ENCODE results near the gene RBM44. TPM values are rescaled to one million over a fixed set of nuclear protein-coding genes. Genes with fewer than 3 reads are reported as not detected.
"Not testable (repeated sequence)": the region's sequence is repeated elsewhere in the genome, so short reads cannot be mapped to it uniquely, and the experiment has no call there.

Gene RBM44, protein sequence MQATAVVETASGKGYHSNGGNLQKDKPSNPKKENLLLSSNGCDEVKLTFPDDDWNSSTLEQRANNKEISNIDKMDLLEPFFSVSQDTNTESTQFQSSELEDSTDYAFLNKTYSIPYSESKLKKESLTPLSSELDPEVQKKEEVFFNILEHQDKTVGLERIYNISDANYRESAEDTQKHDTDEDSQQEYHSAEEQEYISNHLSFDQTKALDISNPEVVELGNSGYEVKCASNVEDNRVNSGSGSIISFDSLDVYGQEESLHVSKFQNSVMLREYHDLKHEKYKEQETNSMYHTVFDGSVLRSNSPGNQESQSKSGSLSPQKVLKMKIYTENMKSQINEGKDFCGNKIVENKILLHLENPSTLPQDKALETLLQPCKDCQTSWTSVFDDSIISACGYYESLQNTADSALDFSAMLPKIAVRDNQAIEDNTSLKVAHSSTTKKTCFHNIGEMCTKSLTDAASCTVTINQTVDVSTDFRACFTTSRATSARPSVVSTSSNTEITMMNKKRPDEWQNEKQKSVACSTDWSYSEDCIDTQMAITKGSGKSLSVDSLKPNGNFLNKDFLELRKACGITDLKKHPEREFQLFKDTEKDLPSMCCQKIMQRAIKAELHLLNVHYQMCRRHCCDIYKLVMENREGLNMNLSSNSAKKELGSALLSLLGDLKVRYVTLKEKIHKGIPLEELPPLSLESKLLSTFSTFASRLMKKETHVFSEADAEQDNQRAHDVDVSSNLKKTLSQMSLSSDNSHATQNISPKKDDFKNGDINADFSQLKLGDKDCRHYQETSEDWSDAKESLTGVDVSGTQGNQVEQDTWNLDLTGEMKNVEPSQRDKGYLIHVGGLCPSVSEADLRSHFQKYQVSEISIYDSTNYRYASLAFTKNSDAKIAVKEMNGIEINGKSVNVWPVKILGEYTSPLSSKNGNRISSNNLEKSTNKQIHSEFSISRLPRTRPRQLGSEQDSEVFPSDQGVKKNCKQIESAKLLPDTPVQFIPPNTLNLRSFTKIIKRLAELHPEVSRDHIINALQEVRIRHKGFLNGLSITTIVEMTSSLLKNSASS
- total RNA-seq = 0.63 and 1.1 TPM in 2 replicates

DNA sequence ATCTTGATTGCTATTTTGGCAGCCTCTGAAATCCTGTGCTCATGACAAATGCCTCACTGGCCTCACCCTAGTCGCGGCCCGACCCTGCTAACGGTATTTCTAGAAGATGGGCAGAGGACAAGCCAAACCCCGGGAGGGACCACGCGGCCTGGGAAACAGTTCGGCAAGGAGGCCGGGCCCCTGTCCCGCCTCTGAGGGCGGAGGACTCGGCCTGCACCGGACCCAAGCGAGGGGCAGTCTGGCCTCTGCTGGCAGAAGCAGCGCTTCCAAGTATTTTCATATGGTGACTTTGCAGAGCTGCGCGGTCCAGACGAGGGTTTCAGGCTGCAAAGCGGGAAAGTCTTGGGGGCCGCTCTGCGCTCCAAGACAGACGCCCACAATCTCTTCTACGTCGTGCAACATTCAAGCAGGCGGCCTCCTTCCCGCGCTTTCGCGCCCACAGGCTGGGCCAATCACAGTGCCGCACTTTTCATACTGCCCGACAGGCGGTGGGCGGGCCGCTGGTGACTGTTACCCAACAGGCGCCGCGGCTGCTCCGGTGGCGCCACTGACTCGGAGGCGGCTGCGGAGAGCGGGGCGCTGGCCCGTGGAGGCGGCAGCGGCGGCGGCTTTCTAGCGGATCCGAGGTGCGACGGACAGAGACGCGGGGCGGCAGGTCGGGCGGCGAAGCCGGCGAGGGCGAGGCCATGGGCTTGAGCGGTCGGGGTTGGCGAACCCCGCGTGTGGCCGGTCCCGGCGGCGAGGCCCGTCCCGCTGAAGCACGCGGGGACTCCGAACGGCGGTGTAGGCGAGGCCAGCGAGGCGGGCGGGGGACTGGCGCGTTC is at the start of gene RBM44:
Gene RBM44, plus strand, starts transcription at position 544 of the 824 bp plus-strand sequence. CDS start 14,831 bp downstream, outside the sequence.
- intact Hi-C loops (cut with micrococcal nuclease) = no loop called here

DNA sequence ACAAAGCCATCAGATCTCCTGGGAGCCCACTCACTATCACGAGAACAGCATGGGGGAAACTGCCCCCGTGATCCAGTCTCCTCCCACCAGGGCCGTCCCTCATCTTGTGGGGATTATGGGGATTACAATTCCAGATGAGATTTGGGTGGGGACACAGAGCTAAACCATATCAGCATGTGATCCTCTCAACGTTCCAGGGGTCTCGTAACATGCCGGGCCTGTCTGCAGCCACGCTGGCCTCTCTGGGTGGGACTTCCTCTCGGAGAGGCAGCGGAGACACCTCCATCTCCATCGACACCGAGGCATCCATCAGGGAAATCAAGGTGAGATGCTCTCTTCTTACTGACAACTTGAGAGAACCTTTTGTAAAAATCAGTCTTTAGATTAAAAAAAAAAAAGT is 49.6 kb upstream of the RBM44 start:
- intact Hi-C loops (cut with micrococcal nuclease) = loop anchor here (10.0 kb wide), 1 partner anchor 594 kb away; no protein-coding TSS in a partner anchor

DNA sequence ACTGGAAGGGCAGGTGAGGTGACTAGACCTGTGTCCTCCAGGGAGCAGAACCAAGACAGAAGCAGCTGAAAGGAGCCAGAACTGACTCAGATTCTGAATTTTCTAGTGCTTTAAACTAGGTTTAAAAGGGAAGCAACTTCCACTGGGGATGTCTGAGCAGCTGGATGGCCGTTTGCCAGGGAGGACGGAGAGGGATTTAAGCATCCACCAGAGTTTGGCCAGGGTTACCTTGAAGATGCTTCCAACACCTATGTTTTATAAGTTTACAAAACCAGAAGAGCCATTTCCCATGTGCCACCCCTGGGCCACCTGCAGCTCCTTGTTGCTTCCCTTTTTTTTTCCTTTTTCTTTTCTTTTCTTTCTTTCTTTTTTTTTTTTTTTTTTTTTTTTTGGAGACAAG is 48.6 kb upstream of the RBM44 start:
- intact Hi-C loops (cut with micrococcal nuclease) = loop anchor here (10.0 kb wide), 1 partner anchor 595 kb away; no protein-coding TSS in a partner anchor

DNA sequence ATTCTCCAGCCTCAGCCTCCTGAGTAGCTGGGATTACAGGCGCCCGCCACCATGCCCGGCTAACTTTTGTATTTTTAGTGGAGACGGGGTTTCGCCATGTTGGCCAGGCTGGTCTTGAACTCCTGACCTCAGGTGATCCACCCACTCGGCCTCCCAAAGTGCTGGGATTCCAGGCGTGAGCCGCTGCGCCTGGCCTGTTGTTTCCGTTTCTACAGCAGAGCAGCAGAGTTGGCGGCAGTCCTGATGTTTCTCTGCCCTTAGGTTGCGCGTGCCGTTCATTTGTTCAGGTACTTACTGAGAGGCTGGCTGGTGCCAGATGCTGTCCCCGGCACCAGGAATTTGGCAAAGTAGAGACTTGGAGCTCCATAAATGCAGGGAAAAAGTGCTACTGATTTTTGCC is 48.1 kb upstream of the RBM44 start:
- intact Hi-C loops (cut with micrococcal nuclease) = not testable (repeated sequence)

DNA sequence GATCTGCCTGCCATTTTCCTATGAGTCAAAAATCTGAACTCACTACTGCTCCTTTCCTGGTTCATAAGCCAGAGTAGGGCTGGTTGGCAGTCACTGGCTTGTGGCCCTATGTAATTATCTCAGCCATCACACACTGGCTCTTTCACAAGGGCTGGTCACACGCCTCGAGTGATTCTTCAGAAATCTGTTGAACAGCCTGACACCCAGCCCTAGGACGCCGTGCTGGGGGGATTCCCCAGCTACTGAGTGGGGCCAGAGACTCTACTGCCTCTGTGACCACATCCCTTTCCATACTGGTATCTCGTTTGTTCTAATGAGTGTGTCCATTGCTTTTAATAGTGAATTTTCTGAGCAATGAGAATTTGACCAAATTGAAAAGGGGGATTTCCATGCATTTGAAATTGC is 45.8 kb upstream of the RBM44 start:
- intact Hi-C loops (cut with micrococcal nuclease) = no loop called here

DNA sequence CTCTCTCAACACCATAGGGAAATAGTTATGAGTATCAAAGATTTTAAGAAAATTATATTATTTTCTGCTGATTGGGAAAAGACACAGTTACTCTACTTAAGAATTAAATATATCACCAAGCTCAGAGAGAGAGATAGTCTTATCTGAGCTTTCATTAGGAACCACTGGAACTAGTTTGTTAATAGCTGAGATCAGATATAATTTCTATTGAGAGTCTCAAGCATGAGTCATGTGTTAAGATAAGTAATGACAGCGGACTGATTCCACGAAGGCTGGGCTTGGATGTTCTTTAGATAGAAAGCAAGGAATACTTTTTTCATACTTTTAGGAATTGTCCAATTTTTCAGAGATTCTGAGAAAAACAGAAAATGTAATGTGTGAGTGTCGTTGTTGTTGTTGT is 44.4 kb upstream of the RBM44 start:
- intact Hi-C loops (cut with micrococcal nuclease) = no loop called here

DNA sequence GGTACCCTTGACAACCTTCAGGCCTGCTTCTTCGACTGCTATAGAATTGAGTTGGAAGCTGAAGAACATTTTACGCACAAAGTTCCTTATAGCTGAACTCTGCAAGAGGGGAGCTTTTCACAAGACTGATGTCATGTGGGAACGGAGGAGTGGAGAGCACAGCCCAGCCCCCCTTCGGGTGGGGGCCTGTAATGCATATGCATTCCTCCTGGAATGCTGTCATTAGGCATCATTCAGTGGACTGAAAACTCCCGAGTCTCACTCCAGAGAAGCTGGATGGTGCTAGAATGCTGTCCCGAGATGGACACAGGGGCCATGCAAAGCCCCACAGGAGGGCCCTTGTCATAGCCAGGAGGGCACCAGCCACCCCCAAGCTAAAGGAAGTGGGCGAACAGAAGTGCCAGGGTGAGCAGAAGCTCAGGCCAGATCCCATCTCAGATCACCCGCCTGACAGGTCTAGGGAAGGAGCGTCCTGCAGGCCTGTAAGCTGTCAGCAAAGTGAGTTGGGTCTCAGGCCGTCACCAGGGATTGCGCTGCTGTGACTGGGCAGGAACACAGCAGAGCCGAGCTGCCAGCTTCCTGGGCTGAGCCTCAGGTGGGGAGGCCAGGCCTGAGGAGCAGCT is 43.8 kb upstream of the RBM44 start:
- intact Hi-C loops (cut with micrococcal nuclease) = no loop called here

DNA sequence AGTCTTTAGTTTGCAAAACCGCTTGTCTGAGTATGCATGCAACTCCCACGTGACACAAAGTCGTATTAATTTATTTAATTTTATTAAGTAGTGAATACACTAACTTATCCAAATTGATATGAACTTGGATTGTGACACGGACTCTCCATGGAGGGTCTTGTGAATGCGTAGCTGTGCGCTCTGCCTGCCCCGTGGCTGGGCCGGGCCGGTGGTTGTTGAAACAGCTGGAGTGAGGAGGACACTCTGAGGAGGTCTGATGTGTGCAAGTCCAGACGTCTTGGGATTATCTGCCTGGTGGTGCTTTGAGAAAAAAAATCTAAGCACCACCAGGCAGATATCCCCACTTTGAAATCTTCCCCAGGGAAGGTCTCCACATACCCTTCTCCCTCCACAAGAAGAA is 41.0 kb upstream of the RBM44 start:
- intact Hi-C loops (cut with micrococcal nuclease) = no loop called here

DNA sequence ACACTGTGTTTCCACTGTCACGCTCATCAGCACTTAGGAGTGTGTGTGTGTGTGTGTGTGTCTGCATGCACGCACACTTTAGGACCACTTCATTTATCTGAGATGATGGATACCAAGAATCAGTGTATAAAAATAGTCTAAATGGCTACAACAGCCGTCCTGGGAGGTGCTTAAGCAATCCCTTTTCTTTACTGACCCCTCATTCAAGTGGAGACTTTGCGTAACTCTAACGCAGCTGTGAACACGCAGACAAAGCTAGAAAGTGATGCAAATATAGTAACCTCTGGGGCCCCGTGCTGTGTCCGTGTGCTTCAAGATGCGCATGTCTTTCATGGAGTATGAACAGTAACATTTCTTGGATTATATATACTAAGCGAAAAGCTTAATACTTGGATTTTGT is 40.4 kb upstream of the RBM44 start:
- intact Hi-C loops (cut with micrococcal nuclease) = no loop called here

DNA sequence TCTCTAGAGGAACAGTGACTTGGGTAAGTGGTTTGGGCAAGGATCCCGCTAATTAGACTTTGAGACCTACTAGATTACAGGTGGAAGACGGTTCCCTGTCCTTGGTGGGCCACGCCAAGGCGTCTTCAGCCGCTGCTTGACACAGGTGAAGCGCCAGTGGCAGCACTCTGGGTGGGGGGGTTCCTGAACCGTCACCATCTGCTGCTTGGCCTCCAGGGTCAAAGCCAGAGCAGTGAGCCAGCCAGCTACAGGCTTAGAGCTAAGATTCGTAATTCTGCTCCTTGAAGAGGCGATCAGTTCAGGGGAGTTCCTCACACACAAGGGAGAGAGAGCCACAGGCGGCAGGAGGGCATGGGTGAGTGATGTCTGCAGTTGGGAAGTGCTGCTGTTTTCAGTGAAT is 39.4 kb upstream of the RBM44 start:
- intact Hi-C loops (cut with micrococcal nuclease) = no loop called here

DNA sequence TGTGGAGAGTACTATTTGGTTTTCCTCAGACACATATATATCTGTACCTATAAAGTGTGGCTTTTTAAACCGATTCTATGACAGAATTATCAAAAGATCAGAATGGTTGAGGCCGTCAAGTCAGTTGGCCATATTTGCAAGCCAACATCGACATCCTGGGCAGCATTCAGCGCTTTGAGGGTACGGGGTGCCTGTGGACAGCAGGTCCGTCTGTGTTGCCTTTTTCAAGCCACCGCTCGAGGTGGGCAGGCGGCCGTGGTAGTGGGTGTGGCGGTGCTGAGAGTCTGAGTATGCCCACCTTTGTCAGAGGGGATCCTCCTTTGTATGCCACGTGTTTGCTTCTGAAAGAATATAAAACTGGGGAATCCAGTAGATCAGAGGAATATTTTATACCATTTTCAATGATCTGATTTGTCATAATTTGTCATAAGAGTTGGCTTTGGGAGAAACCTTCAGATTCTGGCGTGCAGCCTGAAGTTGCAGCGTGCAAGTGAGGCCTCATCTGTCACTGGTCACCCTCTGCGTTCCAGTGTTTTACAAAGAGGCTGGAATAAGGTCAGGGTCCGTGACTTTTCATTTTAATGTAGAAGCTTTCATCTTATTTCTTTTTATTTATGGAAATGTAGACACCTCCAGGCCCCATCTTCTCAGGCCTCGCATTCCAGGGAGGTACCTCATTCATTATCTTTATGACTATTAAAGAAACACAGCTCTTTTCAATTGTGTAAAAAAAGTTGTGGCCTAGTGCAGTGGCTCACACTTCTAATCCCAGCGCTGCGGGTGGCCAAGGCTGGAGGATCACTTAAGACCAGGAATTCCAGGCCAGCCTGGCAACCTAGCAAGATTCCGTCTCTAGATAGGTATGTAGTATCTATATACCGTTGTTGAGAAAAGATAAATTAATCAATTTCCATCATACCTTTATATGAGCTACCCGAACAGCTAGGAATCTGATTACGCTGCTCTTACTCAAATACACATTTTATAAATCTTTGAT is 37.8 kb upstream of the RBM44 start:
- intact Hi-C loops (cut with micrococcal nuclease) = no loop called here

DNA sequence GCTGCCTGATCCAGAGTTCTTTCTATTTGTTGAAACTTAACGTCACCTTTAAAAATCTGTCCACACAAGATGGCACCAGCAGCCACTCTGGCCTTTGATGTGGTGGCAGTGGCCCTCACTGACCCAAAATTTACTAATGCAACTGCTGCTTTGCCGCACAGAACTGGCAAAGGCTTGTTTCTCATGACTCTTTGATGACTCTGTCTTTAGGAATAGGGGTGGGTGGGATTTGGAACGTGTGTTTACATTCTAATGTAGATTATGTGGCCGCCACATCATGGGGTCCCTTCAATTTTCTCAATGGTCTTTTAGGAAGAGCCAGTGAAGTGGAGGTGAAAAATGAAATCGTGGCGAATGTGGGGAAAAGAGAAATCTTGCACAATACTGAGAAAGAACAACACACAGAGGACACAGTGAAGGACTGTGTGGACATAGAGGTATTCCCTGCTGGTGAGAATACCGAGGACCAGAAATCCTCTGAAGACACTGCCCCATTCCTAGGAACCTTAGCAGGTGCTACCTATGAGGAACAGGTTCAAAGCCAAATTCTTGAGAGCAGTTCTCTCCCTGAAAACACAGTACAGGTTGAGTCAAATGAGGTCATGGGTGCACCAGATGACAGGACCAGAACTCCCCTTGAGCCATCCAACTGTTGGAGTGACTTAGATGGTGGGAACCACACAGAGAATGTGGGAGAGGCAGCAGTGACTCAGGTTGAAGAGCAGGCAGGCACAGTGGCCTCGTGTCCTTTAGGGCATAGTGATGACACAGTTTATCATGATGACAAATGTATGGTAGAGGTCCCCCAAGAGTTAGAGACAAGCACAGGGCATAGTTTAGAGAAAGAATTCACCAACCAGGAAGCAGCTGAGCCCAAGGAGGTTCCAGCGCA is 36.0 kb upstream of the RBM44 start:
- intact Hi-C loops (cut with micrococcal nuclease) = not testable (repeated sequence)

DNA sequence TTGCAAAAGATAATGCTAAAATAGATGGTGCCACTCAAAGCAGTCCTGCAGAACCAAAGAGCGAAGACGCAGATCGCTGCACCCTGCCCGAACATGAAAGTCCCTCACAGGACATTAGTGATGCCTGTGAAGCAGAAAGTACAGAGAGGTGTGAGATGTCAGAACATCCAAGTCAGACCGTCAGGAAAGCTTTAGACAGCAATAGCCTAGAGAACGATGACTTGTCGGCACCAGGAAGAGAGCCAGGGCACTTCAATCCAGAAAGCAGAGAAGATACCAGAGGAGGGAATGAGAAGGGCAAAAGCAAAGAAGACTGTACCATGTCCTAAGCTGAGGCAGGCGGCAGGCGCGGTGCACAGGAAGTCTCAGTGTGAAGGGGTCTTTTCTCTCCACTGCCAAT is 34.8 kb upstream of the RBM44 start:
- intact Hi-C loops (cut with micrococcal nuclease) = no loop called here

DNA sequence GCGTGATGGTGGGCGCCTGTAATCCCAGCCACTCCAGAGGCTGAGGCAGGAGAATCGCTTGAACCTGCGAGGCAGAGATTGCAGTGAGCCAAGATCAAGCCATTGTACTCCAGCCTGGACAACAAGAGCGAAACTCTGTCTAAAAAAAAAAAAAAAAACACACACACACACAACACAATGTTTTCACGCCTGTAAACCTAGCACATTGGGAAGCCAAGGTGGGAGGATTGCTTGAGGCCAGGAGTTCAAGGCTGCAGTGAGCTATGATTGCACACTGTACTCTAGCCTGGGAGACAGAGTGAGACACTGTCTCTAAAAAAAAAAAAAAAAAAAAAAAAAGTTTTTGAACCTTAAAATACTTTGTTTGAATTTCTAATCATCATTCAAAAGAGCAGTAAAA is 33.5 kb upstream of the RBM44 start:
- intact Hi-C loops (cut with micrococcal nuclease) = not testable (repeated sequence)

DNA sequence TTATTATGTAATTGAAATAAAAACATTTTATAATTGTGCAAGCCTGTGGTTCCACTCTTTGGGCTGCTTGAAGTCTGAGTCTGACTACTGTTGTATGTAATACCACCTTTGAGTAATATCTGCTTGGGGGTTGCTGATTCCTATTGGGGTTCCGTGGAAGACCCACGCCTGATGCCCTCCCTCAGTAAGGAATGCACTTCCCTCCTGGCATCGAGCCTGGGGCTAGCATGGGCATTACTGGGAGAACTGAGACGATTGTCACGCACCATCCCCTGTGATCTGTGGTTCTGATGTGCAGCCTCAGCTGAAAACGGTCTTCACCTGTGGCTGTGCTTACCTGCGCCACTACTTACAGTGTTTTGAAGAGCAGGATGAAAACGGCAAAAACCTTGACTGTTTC is 32.7 kb upstream of the RBM44 start:
- intact Hi-C loops (cut with micrococcal nuclease) = no loop called here

DNA sequence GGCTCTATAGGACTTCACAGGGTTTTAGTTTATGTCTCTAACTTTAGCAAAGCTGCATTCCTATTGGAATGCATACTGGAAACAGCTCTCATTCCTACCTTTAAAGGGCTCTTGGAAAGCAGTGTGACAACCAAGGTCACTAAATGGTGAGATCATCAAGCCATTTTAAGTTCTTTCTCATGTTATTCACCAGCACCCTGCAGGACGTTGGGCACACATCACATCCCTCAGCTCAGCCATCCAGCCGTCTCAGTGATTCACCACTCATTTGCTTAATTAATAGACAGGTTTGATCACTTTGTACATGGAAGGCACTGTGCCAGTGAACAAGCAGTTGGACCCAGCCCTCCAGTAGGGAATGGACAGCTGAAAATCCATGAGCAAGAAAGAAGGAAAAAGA is 32.2 kb upstream of the RBM44 start:
- intact Hi-C loops (cut with micrococcal nuclease) = no loop called here

DNA sequence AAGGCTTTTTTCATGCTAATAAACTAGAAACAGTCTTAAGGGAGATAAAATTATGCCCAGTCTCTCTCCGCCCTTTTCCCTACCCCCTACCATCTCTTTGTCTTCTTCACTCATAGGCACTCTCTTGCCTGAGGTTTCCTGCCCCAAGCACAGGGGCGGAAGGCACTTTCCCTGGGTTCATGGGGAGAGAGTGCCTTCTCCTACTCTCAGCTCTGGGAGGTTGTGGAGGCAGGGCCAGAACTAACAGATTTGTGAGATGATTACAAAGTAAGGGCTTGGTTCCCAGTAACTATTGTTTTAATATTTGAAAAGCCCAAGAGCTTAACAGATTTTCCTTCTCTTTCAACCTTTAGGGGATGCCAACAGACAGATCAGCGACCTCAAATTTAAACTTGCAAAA is 26.1 kb upstream of the RBM44 start:
- intact Hi-C loops (cut with micrococcal nuclease) = loop anchor here (10.0 kb wide), 1 partner anchor 492 kb away; no protein-coding TSS in a partner anchor

DNA sequence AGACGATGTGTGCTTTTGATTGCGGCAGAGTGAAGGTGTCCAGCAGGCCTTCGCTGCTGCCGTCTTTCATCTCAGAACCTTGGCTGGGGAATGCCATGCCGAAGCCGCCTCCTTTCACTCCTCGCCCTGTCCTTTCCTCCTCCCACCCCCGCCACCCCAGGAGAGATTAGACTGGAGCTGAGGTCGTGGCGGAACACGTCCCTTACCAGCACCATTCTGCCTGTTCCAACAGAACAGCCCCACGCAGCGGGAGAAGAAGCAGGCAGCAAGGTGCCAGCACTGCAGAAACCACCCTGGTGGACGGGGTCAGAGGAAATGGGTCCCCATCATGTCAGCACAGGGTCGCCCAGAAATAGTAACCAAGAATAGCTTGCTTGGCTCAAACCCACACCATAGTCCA is 24.8 kb upstream of the RBM44 start:
- intact Hi-C loops (cut with micrococcal nuclease) = loop anchor here (1.0 to 10.0 kb wide), 5 partner anchors 101 to 491 kb away; no protein-coding TSS in a partner anchor
